Skin epidermis (tissue), 12 donors: ENCODE measurements around the gene TSPAN32.
"Not testable (repeated sequence)": the region's sequence is repeated elsewhere in the genome, so short reads cannot be mapped to it uniquely, and the experiment has no call there.

Experiments used
- H3K27ac ChIP-seq, 21 experiments: fragments of 200-600 bp; sonication (generic) in 11 of 21; one replicate each; pipeline ENCODE4 v1.5.0; 2020; ENCODE audit warnings: mild to moderate bottlenecking in 3 of 21, inconsistent platforms in 2 of 21, moderate library complexity in 2 of 21
- H3K4me3 ChIP-seq, 7 experiments: fragments of 200-600 bp; sonication (generic) in 2 of 7; one replicate each; pipeline ENCODE4 v1.5.0; 2020; ENCODE audit warnings: inconsistent platforms in 2 of 7, mild to moderate bottlenecking in 2 of 7, moderate library complexity in 1 of 7

Gene TSPAN32

DNA sequence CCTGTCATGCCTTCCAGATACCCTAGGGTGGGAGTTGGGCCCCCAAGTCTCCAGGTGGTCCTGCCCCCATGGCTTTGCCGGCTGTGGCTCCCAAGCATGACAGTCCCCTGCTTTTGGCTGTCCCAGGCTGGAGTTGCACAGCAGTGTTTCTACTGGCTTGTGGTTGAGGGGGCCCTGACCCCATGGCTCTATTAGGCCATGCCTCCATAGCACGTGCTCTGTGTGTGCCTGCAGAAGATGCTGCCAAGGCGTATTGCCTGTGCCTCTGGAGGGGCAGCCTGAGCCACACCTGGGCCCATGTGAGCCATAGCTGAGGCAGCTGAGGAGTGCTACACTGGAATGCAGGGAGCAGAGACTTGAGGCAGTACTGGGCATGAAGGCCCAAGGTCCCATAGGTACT lies 49.9 kb downstream of the TSPAN32 start:
- Histone ChIP-seq H3K27ac (no peak overlapping the region), H3K4me3 (no peak overlapping the region)

GRCh38 chr11:2352420-2352819 lies 50.6 kb downstream of the TSPAN32 start:
- Histone ChIP-seq H3K27ac (no peak overlapping the region), H3K4me3 (no peak overlapping the region)

DNA sequence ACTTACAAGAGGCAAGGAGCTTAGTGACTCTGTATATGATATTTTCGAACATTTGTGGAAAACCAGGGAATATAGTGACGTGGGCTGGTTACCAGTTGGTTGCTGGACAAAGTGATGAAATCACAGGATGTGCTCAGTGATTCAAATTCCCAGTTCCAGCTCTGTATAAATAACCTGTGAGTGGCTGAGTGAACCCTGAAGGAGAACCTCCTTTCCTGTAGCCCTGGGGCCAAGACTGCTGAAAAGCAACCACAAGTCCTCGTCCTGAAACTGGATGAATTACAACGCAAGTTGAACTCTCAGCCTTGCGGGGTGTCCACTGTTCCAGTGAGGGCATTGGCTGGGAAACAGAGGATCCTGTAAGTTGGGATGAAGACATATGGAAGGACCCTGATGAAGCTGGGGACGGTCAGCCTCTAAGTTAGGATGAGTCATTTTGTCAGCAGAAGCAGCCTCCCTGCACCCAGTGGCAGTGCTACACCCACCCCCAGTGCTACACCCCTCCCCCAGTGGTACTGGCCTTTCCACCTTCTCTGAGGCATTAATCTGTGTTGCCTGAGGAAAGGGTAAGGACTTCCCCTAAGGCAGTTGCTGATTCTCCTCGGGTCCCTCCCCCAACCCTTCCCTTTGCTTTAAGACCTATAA lies 53.3 kb downstream of the TSPAN32 start:
- Histone ChIP-seq H3K4me3 (no peak overlapping the region), H3K27ac (no peak overlapping the region)

GRCh38 chr11:2357246-2357645 lies 55.4 kb downstream of the TSPAN32 start:
- H3K27ac ChIP-seq = no peak overlapping the region
- H3K4me3 ChIP-seq = no peak overlapping the region

GRCh38 chr11:2357651-2358050 lies 55.8 kb downstream of the TSPAN32 start:
- H3K27ac ChIP-seq, H3K4me3 ChIP-seq: not testable (repeated sequence)

DNA sequence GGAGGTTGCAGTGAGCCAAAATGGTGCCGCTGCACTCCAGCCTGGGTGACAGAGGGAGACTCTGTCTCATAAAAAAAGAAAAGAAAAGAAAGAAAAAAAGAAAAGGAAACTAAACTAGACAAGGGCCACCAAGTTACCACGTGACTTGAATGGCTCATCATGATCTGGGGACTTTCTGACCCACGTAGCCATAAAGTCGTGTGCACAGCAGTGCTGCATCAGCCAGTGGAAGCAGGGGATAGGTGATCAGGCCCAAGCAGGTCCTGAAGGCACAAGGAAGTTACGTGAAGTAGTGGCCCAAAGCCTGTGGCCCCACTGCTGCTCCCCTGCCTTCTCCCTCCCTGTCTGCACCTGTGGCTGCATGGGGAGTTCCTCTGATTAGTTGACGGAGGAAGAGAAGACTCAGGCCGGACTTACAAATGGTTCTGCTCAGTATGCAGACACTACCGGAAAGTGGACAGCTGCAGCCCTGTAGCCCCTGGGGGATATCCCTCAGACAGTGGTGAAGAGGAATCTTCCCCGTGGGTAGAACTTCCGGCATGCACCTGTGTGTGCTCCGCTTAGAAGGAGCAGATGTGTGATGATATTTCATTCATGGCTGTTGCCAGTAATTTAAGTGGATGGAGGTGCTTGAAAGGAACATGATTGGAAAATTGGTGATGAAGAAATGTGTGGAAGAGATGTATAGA lies 57.1 kb downstream of the TSPAN32 start:
- Histone ChIP-seq H3K27ac (no peak overlapping the region), H3K4me3 (no peak overlapping the region)

DNA sequence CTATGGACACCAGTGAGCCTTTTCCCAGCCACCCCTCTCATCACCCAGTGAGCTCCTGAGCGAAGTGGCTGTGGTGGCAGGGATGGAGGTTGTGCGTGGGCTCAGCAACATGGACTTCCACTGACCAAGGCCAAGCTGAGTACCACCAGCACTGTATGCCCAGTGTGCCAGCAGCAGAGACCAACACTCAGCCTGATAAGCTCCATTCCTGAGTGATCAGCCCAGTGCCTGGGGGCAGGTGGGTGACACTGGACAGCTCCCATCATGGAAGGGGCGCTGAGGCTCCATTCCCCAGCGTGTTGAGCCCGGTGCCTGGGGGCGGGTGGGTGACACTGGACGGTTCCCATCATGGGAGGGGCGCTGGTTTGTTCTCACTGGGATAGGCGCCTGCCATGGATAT lies 57.7 kb downstream of the TSPAN32 start:
- Histone ChIP-seq H3K27ac (no peak overlapping the region), H3K4me3 (no peak overlapping the region)

DNA sequence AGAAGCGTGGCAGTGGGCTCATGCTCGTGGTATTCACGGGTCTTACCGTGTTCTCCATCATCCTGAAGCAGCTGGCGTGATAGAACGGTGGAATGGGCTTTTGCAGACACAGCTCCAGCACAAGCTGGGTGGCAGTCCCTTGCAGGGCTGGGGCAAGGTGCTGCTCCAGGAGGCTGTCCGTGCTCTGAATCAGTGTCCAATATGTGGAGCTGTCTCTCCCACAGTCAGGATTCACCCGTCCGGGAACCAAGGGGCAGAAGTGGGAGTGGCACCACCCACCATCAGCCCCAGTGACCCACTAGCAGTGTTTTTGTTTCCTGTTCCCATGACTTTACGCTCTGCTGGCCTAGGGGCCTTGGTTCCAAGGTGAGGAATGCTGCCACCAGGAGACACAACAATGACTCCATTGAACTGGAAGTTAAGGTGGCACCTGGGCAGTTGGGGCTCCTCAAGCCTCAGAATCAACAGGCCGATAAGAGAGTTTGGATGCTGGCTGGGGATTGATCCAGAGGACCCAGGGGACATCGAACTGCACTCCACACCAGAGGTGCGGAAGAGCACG lies 58.3 kb downstream of the TSPAN32 start:
- Histone ChIP-seq H3K27ac (no peak overlapping the region), H3K4me3 (no peak overlapping the region)

DNA sequence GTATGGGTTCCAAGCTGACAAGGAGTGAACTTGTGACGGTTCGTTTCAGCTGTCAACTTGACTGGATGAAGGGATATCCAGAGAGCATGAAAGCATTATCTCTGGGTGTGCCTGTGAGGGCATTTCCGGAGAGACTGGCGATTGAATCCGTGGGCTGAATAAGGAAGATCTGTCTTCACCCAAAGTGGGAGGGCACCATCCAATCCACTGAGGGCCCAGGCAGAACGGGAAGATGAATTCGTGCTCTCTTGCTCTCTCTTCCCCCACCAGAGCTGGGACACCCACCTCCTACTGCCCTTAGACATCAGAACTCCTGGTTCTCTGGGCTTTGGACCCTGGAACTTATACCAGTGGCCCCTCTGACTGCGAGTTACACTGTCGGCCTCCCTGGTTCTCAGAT lies 59.8 kb downstream of the TSPAN32 start:
- Histone ChIP-seq H3K4me3 (no peak overlapping the region), H3K27ac (no peak overlapping the region)

DNA sequence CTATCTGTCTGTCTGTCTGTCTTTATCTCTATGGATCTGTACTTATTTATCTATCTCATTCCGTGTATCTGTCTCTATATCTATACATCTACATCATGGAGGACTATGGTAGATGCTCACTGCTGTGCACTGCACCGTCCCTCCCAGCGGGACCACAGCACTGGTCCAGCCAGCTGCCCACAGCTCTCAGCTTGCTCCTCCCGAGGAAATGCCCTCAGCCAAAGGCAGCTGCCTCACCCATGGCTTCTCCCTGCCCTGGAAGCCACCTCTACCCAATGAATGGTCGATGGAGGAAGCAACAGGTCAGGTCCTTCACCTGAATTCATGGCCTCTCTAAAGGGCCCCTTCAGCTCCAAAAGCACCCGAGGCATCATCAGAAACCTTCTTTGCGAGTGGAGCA lies 60.6 kb downstream of the TSPAN32 start:
- no peak overlapping the region for H3K27ac ChIP-seq
- no peak overlapping the region for H3K4me3 ChIP-seq

GRCh38 chr11:2363130-2363529 lies 61.3 kb downstream of the TSPAN32 start:
- Histone ChIP-seq H3K4me3 (no peak overlapping the region), H3K27ac (no peak overlapping the region)

GRCh38 chr11:2363577-2364370 lies 62.0 kb downstream of the TSPAN32 start:
- Histone ChIP-seq H3K4me3 (no peak overlapping the region), H3K27ac (no peak overlapping the region)

GRCh38 chr11:2364386-2364785 lies 62.6 kb downstream of the TSPAN32 start:
- not testable (repeated sequence) for H3K27ac ChIP-seq

GRCh38 chr11:2365571-2366210 lies 63.9 kb downstream of the TSPAN32 start:
- H3K27ac ChIP-seq = no peak overlapping the region

More at GRCh38 chr11:2364386-2364785, 62.6 kb downstream of the TSPAN32 start:
- not testable (repeated sequence) for H3K4me3 ChIP-seq

GRCh38 chr11:2366276-2366675 lies 64.5 kb downstream of the TSPAN32 start:
- Histone ChIP-seq H3K4me3 (no peak overlapping the region), H3K27ac (no peak overlapping the region)

More at GRCh38 chr11:2365571-2366210, 63.9 kb downstream of the TSPAN32 start:
- H3K4me3 ChIP-seq = no peak overlapping the region

DNA sequence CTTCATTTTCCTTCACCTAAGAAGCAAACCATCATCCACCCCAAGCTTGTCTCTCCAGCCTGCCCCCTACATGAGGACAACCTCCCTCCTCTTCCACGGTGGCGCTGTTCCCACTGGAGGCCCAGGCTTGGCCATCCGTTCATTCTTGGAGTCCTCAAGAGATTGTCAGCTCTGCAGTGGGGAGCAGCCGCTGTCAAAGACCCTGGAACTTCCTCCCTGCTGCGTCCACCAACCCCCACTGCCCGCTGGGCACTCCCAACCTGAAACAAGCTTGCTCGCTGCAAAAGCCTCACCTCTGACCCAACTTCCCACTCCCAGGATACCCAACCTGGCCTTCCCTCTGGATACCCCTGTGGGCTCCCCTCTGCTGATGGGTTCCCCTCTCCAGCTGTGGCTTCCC lies 64.9 kb downstream of the TSPAN32 start:
- Histone ChIP-seq H3K4me3 (no peak overlapping the region), H3K27ac (no peak overlapping the region)

- H3K27ac ChIP-seq = no peak overlapping the region
Measured at GRCh38 chr11:2367266-2368160, 65.7 kb downstream of the TSPAN32 start.

More at GRCh38 chr11:2367266-2368160, 65.7 kb downstream of the TSPAN32 start:
- no peak overlapping the region for H3K4me3 ChIP-seq
